ENCODE results near the gene PLCG1. TPM values are rescaled to one million over a fixed set of nuclear protein-coding genes. Genes with fewer than 3 reads are reported as not detected.

PLCG1 gene
- total and polyA plus RNA-seq, 2 of the 8 experiments (the other 6 are each of a cell fraction or from before 2014, with no cell fraction given): 103 to 154 TPM

DNA sequence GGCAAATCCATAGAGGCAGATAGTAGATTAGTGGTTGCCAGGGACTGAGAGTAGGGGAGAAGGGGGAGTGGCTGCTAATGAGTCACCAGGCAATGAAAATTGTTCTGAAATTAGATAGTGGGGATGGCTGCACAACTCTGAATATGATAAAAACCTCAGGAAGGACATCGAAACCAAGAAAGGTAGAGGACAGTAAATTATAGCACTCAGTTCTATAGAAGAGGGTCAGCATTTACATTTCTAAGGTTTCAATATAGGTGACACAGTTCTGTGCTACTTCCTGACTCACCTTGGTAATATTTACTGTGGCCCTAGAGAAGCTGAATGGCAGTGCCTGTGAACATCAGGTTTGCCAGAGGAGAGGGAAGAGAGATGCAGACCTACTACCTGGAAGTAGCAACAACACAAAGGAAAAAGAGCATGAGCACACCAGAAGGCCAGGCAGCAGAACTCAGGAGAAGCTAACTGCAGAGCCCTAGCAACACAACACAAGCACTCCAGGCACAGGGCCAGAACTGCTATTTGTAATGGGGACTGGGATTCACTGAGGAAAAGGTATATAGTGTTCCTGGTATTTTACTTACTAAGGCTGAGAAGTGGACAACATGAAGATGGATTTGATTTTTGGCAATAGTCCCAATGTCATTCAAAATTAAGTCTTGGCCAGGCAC, 75.9 kb downstream of the PLCG1 start (continued):
- TF ChIP-seq CTCF (IDR thresholded peaks at IDR 0.05; ENCODE audit: control extremely low read depth in 1 of 3, insufficient read depth in 1 of 3, low read depth in 1 of 3, low read length in 3 of 3): no peak
